AG08396 (cell line): ENCODE data around the gene PPP4R1.
A peak's percentile ranks its signal among the peaks of the same experiment; 100 is the strongest.
"Not testable (repeated sequence)": the region's sequence is repeated elsewhere in the genome, so short reads cannot be mapped to it uniquely, and the experiment has no call there.

Source experiments
- DNase-seq: peaks from one replicate; pipeline ENCODE4 v3.0.0; 2012; ENCODE audit warnings: low spot score, mixed read lengths

The PPP4R1 gene, protein sequence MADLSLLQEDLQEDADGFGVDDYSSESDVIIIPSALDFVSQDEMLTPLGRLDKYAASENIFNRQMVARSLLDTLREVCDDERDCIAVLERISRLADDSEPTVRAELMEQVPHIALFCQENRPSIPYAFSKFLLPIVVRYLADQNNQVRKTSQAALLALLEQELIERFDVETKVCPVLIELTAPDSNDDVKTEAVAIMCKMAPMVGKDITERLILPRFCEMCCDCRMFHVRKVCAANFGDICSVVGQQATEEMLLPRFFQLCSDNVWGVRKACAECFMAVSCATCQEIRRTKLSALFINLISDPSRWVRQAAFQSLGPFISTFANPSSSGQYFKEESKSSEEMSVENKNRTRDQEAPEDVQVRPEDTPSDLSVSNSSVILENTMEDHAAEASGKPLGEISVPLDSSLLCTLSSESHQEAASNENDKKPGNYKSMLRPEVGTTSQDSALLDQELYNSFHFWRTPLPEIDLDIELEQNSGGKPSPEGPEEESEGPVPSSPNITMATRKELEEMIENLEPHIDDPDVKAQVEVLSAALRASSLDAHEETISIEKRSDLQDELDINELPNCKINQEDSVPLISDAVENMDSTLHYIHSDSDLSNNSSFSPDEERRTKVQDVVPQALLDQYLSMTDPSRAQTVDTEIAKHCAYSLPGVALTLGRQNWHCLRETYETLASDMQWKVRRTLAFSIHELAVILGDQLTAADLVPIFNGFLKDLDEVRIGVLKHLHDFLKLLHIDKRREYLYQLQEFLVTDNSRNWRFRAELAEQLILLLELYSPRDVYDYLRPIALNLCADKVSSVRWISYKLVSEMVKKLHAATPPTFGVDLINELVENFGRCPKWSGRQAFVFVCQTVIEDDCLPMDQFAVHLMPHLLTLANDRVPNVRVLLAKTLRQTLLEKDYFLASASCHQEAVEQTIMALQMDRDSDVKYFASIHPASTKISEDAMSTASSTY

DNA sequence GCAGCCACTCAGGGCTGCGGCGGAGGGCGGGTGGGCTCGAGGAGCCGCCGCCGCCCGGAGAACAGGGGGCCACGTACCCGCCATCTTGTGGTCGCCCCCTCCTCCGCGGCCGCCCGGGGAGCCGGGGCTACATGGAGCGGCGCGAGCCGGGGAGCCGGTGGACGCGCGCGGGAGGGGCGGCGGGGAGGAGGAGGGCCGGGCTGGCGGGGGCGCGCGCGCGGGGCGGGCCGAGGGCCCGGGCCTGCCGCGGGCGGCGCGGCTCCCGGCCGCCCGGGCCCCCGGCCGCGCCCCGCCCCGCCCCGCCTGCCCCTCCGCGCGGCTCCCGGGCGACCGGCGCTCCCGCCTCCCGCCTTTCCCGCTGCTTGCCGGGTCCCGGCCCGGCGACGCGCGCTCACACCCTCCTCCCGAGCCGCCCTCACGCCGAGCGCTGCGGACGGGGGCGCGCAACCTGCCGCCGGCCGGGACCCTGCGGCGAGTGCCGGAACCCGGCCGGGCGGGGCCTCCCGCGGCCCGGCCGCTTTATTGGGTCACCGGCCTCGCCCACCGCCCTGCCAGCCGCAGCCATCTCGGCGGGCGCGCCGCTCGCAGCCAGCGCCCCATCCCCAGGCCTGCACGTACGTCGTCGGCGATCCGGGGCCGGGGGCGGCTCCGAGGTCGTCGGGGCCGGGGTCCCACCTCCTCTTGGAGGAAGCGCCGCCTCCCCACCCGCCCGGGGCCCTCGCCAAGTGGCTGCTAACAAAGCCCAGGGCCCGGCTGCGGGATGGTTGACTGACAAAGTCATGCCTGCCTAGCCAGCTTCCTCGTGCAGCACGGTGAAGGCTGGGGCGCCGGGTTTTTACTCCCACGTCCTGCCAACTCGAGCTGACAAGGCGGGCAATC, at the start of gene PPP4R1:
TSS of gene PPP4R1 (minus strand) at position 159 of the 879 bp plus-strand sequence. CDS start at position 84, 75 bp downstream.
- peak; percentile 85 for DNase-seq

DNA sequence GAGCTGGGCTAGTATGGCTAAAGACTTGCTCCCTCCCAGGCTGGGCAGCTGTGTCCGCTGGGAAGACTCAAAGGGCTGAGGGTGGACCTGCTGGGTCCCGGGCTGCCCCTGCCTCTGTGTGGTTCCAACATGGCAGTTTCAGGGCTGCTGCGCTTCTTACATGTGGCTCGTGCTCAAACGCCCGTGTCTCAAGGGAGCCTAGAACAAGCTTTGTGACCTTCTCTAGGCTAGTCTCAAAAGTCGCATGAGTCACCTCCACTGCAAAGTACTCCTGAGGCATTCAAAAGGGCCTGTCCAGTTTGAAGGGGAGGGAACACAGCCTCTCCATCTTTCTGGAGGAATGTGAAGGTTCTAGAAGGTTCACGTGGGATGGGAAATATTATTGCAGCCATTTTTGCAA, 49.0 kb upstream of the PPP4R1 start:
- no peak for DNase-seq

DNA sequence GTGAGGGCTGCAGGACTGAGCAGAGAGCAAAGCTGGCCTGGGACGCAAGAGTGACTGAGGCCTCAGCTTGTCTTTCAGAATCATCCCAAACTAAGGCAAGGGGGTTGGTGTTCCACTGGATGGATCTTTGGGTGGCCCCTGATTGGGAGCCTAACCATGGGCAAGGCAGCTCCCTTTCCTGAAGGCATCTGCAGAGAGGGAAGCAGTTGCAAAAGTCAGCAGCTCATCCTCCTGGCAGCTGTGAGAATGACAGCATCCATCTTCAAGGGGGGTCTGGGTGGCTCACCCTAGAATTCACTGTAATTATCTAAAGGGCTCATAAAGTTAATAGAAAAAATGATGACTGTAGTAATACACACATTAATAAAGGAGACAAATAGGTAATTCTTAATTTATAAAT, 47.2 kb upstream of the PPP4R1 start:
- DNase-seq, result peak; percentile 40

DNA sequence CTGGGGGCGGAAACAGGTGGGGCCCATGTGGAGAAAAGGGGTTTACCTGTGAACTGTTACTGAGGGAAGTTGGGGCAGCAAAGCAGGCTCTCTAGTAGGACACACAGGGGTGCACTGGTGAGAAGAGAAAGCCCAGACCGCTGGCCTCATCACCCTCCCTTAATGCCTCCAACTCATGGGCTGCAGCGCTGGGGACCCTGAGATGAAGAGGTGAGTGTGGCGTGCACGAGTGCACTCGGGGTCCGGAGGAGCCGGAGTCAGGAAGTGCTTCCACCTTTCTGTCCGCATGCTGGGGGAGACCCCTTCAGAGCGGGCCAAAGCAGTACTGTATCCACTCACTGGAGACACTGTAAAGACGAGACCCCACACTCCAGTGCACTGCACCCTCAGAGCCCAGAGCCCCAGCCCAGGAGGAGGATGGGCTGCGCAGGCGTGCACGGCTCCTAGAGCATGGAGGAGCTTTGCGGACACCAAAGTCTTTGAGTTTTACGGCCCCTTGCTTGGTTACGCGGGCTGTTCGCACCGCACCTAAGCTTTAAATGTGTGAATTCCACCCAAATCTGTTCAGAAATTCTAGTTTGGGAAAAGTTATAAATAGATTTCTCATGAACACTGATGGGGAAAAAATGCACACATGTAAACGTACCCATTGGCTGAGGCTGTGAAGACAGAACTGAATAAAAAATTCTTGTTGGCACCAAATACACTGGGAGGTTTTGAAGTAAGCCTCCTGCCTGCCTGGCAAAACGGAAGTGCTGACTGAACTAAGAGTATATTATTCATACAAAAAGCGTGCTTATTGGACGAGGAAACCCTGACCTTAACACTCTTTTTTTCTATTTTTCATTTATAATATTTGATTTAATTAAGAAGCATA, 45.4 kb upstream of the PPP4R1 start:
- no peak for DNase-seq

DNA sequence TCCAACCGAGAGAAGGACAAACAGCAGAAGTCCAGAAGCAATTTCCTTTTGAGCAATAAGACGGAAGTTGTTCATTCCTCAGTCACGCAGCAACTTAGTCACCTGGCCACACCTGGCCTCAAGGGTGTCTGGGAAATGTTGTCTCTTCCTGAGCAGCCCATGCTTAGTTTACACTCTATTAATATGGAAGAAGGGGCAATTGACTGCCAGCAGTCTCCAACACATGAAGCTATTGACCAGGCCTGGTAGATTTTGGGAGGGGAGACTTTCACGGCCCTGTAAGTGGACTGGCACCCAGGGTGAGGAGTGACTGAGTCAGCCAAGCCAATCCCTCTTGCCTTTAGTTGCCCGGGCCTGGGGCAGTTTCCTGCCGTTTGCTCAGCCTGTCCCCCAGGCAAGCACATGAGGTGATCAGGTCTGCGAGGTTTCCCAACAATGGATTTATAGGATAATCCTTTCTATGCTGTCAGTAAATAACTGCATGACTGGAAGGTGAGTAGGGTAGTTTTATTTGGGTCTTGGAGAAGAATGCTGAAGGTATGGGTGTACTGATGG, 43.8 kb upstream of the PPP4R1 start:
- DNase-seq, result no peak

DNA sequence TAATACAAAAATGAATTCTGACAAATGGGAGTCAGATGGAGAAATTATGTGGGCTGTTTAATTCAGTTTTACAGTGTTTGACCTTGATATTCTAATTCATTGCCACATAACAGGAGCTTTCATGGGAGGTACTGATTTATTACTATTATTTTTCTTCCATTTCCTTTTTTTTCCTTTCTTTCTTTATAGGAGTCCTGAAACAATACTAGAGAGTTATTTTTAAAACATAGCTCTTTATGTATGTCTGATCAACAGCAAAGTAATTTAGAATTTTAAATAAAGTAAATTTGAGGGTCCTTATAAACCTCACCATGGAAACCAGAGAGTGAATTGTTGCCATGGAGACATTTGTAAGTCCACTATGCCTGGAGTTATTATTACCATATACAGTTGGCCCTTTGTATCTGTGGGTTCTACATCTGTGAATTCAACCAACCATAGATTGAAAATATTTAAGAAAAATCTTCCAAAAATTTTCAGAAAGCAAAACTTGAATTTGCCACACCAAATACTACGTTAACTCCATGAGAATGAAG, 40.9 kb upstream of the PPP4R1 start:
- no peak for DNase-seq

DNA sequence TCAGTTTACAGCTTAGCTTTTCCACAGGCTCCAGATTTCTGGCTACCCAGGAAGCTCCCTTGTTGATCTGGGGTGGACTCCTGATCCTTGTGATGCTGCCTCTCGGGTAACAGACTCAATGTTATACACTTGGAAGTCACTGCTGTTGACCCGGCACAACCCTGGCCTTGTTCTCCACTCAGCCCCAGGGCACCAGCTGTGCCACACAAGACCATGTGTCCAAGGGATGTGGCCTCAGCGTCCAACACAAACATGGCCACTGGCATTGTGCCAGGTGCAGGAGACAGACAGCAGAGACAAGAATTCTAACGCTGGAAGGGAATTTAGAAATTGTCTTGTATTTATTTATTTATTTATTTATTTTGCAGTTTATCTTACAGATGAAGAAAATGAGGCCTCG, 39.0 kb upstream of the PPP4R1 start:
- DNase-seq, result no peak

DNA sequence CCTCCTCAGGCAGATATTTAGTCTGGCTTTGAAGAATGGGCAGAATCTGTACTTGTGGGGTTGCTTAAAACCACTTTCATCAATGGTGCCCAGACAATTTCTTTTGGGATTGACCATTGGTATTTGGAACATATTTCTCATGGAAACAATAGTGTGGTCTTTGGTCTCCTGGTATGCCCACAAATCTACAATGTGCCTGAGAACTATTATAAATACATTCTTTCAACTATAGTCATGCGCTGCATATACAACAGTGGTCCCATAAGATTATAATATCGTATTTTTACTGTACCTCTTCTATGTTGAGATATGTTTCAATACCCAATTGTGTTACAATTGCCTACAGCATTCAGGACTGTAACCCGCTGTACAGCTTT, 34.8 kb upstream of the PPP4R1 start:
- no peak for DNase-seq

DNA sequence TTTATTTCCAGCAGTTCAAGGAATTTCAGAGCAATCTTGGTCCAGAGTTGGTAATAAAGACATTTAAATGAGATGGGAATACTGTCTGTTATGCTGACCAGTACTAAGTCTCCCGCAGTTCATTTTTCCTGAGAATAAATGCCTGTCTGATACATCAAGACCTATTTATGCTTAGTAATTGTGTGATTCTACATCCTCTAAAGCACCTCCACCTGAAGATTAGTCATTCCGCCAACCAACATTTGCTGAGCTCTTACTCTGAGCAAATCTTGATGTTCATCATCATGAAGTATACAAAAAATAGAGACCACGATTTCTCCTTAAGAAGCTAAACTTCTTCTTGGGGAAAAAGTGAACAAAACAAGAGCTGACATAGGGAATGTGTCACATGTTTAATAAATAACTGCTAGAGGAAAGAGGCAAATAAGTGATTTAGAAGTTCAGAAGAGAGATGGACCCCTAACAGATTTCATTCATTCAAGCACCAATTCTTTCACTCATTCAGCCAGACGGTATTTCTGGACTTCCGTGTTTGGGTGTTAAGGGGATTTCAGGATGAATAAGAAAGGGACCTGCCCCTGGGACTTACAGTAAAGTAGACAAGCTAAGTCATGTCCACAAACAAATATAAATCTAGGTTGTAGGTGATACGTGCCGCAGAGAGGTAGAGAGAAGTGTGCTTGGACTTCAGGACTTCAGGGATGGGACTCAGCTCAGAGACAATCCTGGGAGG, 34.2 kb upstream of the PPP4R1 start:
- no peak for DNase-seq

DNA sequence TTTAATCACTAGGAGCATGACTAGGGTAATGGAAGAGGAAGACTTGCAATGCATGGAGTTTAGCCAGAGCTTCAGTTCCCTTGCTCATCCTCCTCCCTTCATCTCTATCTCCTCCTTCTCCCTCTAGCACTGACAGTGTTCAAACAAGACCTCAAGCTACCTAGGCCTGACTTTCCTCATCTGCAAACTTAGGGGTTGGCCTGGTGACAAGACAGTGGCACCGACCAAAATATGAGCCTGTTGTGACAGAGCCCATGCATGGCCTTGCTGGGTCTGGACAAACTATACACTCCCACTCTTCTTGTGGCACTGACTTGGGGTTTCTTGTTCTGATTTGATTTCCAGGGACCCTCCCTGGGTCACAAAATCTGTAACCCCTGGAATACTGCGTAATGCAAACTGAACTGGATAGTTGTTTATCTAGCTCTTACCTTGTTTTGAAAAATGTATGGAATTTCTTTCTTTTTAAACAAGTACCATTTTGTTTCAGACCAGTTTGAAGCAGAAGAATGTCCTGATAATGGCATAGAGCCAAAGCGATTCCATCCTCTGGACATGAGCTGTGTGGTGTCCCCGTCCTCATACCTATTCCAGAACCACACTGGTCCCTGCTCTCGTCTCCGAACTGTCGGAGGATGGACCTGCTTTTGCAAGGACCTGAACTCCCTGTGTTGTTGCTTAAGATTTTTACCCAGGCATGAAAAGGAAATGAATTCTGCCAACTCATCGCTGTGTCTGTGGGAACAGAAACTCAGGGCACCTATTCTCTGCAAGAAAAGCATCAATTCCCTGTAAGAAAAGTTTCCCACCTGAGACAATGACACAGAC, 33.4 kb upstream of the PPP4R1 start:
- no peak for DNase-seq

DNA sequence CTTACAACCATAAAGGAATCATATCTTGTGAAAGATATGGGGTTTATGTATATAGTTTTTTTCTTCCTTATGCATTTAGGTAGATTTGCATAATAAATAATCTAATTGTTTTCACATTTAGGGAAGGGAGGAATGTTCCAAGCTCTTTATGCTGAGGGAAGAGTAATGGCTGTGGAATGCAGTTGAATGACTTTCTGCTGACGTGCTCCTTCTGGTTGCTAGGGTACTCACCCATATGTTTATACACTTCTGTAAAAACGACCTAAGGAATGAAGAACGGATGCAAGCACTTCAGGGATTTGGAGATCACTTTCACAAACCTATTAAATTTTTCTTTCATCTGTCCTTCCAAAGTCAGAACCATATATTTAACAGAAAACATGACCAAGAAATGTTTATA, 29.2 kb upstream of the PPP4R1 start:
- peak; percentile 79 for DNase-seq

DNA sequence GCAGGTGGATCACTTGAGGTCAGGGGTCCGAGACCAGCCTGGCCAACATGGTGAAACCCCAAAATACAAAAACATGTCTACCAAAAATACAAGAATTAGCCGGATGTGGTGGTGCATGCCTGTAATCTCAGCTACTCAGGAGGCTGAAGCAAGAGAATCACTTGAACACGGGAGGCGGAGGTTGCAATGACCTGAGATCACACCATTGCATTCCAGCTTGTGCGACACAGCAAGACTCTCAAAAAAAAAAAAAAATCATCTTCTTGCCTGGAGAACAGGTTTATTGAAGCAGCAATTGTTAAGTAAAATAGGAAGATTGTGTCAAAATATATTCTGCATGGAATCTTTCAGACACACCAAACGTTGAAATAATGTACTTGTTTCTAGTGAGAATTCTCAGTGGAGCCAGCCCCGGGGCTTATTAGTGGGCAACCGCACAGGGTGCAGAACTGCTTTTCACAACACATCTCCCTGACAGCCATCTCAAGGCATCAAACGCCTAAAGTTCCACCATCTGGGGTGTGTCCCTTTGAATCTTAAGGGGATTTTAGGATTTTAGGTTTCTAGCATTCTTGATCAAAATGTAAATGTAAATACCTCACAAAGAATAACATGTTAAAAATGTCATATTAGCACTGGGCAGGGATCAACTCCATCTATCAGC, 28.6 kb upstream of the PPP4R1 start:
- no peak for DNase-seq

DNA sequence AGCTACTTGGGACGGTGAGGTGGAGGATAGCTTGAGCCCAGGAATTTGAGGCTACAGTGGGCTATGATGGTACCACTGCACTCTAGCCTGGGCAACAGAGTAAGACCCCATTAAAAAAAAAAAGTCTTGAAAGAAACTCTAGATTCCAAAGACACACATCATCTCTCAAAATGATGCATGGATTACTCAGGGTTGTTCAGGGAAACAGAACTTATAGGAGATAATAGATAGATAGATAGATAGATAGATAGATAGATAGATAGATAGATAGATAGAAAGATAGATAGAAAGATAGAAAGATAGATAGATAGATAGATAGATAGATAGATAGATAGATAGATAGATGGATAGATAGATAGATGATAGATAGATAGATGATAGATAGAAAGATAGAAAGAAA, 26.7 kb upstream of the PPP4R1 start:
- not testable (repeated sequence) for DNase-seq

DNA sequence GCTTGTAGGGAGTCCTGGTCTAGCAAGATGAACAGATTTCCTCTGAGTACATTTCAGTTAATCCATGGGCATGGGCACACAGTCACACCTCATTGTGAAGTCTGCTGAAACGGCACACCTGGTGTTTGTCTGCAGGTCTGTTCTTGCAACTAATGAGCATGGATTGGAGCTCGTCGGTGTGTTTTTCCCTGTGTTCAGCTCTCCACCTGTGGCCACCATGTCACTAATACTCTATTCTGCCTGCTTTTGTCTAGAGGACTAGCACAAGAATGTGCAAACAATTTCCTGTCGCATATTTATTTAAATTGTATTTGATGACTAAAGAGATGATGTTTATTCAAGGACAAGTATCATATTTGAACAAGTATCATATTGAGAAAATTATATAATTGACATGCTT, 24.5 kb upstream of the PPP4R1 start:
- no peak for DNase-seq

DNA sequence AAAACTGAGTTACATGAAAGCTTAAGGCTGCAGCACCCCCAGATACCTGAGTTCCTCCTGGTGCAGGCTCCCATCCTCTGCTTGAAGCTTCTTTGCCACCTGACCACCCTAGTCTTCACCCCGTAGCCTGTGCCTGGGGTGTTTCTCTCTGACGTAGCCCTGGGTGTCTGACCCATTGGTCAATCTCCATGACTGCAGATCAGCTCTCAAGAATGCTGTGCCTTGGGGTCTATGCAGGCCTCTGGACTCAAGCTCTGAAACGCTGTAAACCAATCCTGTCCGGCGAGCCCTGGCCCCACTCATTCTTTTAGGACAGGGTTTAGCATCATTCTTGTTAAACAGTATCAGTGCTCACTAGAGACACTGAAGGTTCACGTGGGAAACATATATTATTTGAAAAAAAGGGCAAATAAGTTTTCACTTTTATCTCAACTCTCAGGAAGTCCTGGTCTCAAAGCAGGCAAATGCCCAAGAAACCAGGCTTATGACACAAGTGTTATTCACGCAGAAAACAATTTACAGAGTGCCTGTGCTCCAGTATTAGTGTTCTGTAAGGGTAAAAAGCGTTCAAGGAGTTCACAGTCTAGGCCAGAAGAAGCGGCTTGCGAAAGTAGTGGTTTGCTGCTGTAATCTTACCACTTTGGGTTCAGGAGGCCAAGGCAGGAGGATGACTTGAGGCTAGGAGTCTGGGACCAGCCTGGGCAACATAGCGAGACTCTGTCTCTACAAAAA, 22.8 kb upstream of the PPP4R1 start:
- no peak for DNase-seq

DNA sequence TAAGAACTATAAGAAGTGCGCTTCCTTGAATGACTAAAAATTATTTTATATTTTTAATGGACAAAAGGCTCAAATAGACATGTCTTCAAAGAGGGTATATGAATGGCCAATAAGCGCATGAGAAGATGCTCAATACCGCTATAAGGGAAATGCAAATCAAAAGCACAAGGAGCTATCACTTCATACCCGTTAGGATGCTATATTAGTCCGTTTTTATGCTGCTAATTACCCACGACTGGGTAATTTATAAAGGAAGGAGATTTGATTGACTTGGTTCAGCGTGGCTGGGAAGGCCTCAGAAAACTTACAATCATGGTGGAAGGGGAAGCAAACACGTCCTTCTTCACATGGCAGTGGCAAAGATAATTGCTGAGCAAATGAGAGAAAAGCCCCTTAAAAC, 20.5 kb upstream of the PPP4R1 start:
- no peak for DNase-seq

DNA sequence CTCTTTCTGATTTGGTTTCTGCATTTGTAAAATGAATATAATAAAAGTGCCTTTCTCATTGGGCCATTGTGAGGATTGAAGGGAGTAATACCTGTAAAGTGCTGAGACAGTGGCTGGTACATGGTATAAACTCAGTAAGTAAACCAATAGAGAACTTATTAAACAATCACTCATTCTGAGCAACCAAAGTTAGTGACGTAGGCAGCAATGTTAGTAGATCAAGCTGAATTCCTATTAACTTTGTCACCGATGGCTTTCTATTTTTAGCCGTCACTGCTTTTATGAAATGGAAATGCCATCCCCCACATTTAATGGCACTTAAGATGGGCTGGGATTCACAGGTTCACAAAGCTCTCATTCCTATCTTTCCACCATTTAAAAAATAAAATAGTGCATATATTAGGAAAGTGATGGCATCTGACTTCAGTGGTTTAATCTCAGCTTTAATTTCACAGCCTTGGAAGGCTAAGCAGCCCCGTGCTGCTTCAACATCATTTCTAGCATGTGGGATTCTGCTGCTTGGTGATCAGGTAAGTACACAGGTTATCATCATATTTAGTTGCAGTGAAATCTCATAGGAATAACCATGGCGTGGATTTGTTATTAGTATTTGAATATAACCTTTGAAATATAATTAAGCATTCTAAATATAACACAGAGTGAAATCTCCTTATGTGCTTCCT, 17.6 kb upstream of the PPP4R1 start:
- peak; percentile 60 for DNase-seq
